GM03348 (cell line): Measurements from ENCODE around the gene SLC30A10.
"Not testable (repeated sequence)": the region's sequence is repeated elsewhere in the genome, so short reads cannot be mapped to it uniquely, and the experiment has no call there.

Experiments
- DNase-seq: peaks from one replicate; pipeline ENCODE4 v3.0.0; 2012; ENCODE audit warnings: low spot score

The SLC30A10 gene

GRCh38 chr1:219891846-219892245 lies 36.5 kb downstream of the SLC30A10 start:
- not testable (repeated sequence) for DNase-seq

- DNase-seq: not testable (repeated sequence)
Measured at GRCh38 chr1:219888667-219889066, 39.7 kb downstream of the SLC30A10 start.

- no peak for DNase-seq
Measured at GRCh38 chr1:219885680-219886079, 42.7 kb downstream of the SLC30A10 start.

DNA sequence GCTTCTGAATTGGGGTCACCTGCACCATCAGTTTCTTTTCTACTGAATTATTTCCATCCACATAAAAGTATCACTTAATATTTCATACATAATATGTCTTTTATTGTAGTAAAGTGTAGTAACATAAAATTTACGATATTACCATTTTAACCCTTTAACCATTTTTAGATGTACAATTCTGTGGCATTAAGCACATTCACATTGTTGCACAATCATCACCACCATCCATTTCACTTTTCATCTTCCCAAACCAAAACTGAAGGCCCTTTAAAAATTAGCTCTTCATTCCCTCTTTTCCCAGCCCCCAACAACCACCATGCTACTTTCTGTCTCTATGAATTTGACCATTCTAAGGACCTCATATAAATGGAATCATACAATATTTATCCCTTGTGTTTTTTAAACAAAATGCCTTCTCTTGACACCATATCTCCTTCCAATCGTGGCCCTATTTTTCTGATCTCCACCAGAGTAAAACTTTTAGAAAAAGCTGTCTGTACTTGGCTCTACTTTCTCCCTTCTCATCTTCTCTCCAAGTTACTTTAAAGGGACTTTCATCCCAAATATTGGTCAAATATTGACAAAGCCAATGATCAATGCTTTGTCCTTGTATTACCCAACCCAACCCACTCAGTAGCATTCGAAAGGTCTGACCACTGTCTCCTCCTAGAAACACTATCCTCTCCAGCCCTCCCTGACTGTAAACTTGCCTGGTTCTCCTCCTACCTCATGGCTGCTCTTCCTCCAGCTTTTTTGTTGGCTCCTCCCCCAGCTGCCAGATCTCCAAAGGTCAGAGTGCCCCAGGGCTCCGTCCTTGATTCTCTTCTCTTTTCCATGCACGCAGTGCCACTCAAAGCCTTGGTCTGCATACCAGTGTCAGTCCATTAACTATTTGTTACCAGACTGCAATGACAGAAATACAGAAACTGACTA lies 44.7 kb downstream of the SLC30A10 start:
- DNase-seq: no peak

- no peak for DNase-seq
Measured at GRCh38 chr1:219882755-219883154, 45.6 kb downstream of the SLC30A10 start.

DNA sequence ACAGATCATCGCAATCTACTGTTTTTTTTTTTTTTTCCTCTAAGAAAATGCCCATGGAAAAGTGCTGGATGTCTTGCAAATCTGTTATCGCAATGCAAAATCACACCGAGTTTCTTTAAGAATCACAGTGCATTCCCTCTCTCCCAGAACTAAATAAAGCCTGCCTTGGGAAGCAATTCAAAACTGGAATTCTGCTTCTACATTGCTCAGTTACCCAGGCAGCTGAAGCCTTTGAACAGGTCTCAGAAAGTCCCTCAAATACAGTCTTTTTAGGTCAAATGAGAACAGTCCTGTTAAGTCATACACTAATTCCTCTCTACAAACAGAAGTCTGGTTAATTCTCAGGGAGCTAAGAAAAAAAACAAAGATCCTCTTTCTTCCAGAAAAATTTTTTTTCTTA lies 46.3 kb downstream of the SLC30A10 start:
- DNase-seq: no peak

GRCh38 chr1:219880765-219881457 lies 47.4 kb downstream of the SLC30A10 start:
- DNase-seq: no peak

GRCh38 chr1:219876798-219877209 lies 51.6 kb downstream of the SLC30A10 start:
- DNase-seq: no peak

DNA sequence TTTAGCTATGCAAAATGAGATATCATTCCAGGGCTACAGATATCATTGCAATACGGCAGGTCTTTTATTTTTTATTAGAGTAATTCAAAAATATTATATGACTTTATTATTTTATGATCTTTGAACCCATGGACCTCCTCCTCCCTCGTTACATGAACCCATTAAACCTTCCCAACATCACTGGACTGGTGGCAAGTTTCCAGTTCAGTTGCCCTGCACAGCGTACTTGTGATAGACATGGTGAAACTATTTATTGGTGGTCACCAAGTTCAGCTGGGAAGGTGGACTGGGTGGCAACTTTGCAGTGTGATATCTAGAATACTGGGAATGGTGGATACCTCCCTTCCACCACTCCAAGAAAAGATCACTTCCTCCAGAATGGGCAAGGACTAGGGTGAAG lies 52.5 kb downstream of the SLC30A10 start:
- DNase-seq: no peak

GRCh38 chr1:219872538-219872937 lies 55.8 kb downstream of the SLC30A10 start:
- DNase-seq: not testable (repeated sequence)

DNA sequence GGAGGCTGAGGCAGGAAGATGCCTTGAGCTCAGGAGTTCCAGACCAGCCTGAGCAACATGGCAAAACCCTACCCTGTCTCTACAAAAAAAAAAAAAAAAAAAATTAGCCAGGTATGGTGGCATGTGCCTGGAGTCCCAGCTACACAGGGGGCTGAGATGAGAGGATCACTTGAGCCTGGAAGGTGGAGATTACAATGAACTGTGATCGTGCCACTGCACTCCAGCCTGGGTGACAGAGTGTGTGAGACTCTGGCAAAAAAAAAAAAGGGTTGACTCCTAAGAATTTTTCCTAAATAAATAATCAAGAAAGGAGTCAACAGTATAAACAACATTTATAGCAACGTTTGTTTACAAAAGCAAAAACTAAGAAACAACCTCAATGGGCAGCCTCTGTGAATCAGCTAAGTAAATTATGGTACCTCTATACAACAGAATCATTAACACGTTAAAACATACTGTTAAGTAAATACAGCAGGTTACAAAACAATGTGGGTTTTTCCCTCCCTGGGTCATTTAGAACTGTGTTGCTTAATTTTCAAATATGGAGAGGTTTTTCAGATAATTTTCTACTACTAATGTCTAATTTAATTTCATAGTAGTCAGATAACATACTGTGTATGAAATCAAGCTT lies 56.8 kb downstream of the SLC30A10 start:
- DNase-seq: no peak

- DNase-seq: not testable (repeated sequence)
Measured at GRCh38 chr1:219868615-219869014, 59.7 kb downstream of the SLC30A10 start.
